SU-DHL-6 (cell line): ENCODE results near the gene MYO7B.

Experiments used
- EZH2phosphoT487 ChIP-seq: fragments of 200-600 bp; sonication (generic), shearing (Covaris generic); conservative IDR thresholded peaks from 2 replicates; pipeline ENCODE4 v1.6.1; 2018; ENCODE audit warnings: mild to moderate bottlenecking, antibody characterized with exemption, low read length, moderate library complexity, mixed read lengths
- TF ChIP-seq, protein P1 (sequence below): fragments of 200-600 bp; sonication (generic); IDR thresholded peaks from one replicate; pipeline ENCODE4 v1.5.1; 2017; ENCODE audit warnings: antibody characterized with exemption, mild to moderate bottlenecking, low read length, moderate library complexity; ENCODE audit not compliant: insufficient read depth, poor library complexity, severe bottlenecking

DNA sequence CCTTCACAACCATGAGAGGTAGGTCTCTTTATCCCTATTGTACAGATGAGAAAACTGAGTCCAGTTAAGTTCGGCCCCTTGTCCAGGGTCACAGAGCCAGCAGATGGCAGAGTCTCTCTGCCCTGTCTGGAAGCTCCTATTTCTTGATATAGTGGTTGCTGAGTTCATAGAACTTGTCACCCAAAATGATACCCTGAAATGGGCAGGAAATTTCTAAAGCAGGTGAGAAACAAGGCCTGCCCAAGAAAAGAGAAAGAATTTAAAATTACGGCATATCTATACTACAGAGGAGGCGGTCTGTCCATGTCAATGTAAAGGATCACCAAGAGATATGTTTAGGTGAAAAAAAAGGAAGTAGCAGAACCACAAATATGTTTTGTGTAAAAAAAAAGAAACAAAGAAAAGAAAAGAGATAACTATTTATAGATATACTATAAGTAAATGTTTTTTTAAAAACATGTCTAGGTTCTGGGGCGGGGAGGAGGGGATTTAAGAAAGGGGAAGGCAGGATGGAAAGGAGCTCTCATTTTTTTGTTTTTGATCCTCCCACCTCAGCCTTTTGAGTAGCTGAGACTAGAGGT is 39.8 kb downstream of the MYO7B start:
- TF ChIP-seq, protein P1, sequence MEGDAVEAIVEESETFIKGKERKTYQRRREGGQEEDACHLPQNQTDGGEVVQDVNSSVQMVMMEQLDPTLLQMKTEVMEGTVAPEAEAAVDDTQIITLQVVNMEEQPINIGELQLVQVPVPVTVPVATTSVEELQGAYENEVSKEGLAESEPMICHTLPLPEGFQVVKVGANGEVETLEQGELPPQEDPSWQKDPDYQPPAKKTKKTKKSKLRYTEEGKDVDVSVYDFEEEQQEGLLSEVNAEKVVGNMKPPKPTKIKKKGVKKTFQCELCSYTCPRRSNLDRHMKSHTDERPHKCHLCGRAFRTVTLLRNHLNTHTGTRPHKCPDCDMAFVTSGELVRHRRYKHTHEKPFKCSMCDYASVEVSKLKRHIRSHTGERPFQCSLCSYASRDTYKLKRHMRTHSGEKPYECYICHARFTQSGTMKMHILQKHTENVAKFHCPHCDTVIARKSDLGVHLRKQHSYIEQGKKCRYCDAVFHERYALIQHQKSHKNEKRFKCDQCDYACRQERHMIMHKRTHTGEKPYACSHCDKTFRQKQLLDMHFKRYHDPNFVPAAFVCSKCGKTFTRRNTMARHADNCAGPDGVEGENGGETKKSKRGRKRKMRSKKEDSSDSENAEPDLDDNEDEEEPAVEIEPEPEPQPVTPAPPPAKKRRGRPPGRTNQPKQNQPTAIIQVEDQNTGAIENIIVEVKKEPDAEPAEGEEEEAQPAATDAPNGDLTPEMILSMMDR: no peak
- TF ChIP-seq EZH2phosphoT487: no peak
